ENCODE measurements around the gene PKP1.

DNA sequence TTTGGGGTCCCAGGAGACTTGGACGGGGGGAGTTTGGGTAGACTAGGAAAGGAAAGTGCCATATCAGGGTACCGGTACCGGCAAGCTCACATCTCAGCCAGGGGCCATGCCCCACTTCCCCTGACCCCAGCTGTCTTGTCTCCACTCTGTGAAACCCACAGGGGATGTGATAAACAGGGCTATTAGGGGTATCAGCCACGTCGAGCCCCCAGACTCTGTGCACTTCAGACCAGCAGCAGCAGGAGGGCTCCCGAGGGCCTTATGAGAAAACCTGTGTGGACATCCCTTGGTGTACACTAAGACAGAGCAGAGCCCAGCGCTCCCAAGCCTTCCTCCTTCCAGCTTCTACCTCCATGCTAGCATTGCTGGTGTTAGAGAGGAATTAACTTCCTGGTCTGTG, 47.9 kb downstream of the PKP1 start:
- TF ChIP-seq EZH2phosphoT487 (IDR thresholded peaks at IDR 0.05; ENCODE audit: low read length) (no peak), CTCF (IDR thresholded peaks at IDR 0.05; ENCODE audit: low read length) (no peak), EZH2 (optimal IDR thresholded peaks at IDR 0.05; ENCODE audit: low read depth, low read length) (no peak)

Data from MM.1S (cell line).